DOHH2 (cell line): ENCODE results near the gene ASPRV1.

Experiments used
- EZH2phosphoT487 ChIP-seq: fragments of 200-600 bp; sonication (generic); IDR thresholded peaks from 2 replicates; pipeline ENCODE4 v1.6.1; 2017; ENCODE audit warnings: borderline replicate concordance, mild to moderate bottlenecking, antibody characterized with exemption, low read length, moderate library complexity, mixed read lengths
- TF ChIP-seq, protein P1 (sequence below): fragments of 200-600 bp; sonication (generic); IDR thresholded peaks from one replicate; pipeline ENCODE4 v1.5.1; 2014; ENCODE audit warnings: antibody characterized with exemption, mild to moderate bottlenecking, low read depth, low read length; ENCODE audit not compliant: poor library complexity, severe bottlenecking

DNA sequence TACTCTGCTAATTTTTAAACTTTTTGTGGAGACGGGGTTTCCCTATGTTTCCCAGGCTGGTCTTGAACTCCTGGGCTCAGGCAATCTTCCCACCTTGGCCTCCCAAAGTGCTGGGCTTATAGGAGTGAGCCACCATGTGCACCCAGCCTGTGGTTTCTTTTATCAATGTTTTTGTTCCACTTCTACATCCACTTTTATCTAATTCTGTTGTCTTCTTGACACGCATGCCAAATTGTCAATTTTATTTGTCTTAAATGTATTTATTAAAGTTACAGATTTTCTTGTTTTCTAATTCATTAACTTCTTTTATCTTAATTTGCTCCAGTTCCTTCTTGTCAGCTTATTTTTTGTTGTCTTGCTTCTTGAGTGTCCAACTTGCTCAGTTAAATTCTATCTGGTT lies 43.8 kb upstream of the ASPRV1 start:
- TF ChIP-seq, protein P1, sequence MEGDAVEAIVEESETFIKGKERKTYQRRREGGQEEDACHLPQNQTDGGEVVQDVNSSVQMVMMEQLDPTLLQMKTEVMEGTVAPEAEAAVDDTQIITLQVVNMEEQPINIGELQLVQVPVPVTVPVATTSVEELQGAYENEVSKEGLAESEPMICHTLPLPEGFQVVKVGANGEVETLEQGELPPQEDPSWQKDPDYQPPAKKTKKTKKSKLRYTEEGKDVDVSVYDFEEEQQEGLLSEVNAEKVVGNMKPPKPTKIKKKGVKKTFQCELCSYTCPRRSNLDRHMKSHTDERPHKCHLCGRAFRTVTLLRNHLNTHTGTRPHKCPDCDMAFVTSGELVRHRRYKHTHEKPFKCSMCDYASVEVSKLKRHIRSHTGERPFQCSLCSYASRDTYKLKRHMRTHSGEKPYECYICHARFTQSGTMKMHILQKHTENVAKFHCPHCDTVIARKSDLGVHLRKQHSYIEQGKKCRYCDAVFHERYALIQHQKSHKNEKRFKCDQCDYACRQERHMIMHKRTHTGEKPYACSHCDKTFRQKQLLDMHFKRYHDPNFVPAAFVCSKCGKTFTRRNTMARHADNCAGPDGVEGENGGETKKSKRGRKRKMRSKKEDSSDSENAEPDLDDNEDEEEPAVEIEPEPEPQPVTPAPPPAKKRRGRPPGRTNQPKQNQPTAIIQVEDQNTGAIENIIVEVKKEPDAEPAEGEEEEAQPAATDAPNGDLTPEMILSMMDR = no peak
- no peak for TF ChIP-seq EZH2phosphoT487
